Activated CD4-positive, alpha-beta T cell treated with anti-CD3 and anti-CD28 coated beads for 48 hours (primary cell): Measurements from ENCODE around the gene FCHO1.
"Not testable (repeated sequence)": the region's sequence is repeated elsewhere in the genome, so short reads cannot be mapped to it uniquely, and the experiment has no call there.

ENCODE experiments used
- DNase-seq: peaks from one replicate; pipeline ENCODE4 v3.0.0-alpha.2; 2020

Gene FCHO1

DNA sequence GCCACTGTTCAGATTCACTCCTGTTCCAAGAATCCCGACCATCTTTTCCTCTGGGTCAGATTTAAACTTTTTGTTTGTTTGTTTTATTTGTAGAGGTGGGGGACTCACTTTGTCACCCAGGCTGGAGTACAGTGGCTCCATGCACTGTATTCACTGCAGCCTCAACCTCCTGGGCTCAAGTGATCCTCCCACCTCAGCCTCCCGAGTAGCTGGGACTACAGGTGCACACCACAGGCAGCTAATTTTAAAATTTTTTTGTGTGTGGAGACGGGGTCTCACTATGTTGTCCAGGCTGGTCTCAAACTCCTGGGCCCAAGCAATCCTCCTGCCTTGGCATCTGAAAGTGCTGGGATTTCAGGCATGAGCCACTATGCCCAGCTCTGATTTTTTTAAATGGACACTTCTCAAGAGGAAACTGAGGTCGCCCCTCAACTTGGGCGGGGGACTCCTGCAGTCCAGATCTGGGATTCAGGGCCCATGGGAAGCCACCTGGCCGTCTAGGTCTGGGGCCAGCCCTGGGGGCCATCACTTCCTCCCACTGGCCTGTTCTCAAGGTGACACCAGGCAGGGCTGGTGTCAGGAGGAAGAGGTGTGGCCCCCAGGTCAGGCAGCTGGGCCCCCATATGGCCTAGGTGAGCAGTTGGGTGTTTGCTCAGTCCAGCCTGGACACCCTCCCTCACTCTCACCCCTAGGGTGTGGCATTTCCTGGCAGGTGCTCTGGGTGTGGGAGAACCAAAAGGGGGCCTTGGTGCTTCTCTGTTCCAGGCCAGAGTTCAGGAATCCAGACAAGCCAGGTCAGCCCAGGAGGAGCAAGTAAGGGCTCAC lies 44.9 kb downstream of the FCHO1 start:
- no peak for DNase-seq

GRCh38 chr19:17796838-17797423 lies 45.7 kb downstream of the FCHO1 start:
- DNase-seq = no peak

GRCh38 chr19:17797424-17798201 lies 46.3 kb downstream of the FCHO1 start:
- peak; percentile 85 for DNase-seq

DNA sequence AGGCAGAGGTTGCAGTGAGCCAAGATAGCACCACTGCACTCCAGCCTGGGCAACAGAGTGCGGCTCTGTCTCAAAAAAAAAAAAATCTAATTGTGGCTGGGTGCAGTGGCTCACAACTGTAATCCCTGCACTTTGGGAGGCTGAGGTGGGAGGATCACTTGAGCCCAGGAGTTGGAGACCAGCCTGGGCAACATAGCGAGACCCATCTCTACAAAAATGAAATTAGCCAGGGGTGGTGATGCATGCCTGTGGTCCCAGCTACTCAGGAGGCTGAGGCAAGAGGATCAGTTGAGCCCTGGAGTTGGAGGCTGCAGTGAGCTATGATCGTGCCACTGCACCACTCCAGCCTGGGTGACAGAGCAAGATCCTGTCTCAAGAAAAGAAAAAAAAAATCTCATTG lies 47.3 kb downstream of the FCHO1 start:
- not testable (repeated sequence) for DNase-seq

- DNase-seq = no peak
Observed at GRCh38 chr19:17802137-17802858, 51.0 kb downstream of the FCHO1 start.

- no peak for DNase-seq
Observed at GRCh38 chr19:17803264-17803896, 52.1 kb downstream of the FCHO1 start.

DNA sequence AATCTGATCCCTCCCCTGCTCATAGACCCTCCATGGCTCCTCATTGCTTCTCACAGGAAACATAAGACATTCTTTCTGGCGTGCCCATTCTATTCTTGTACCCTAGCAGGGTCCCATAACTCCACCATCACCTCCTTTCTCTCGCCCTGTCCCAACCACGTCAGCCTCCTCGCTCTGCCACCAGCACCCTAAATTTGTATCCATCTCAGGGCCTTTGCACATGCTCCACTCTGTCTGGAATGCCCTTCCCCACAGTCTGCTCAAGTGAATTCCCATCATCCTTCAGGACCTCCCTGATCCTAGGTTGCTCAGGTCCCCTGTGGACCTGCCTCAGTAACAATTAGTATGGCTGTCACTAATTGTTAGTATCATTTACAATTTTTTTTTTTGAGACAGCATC lies 54.1 kb downstream of the FCHO1 start:
- no peak for DNase-seq

- peak; percentile 51 for DNase-seq
Observed at GRCh38 chr19:17806945-17807344, 55.7 kb downstream of the FCHO1 start.

DNA sequence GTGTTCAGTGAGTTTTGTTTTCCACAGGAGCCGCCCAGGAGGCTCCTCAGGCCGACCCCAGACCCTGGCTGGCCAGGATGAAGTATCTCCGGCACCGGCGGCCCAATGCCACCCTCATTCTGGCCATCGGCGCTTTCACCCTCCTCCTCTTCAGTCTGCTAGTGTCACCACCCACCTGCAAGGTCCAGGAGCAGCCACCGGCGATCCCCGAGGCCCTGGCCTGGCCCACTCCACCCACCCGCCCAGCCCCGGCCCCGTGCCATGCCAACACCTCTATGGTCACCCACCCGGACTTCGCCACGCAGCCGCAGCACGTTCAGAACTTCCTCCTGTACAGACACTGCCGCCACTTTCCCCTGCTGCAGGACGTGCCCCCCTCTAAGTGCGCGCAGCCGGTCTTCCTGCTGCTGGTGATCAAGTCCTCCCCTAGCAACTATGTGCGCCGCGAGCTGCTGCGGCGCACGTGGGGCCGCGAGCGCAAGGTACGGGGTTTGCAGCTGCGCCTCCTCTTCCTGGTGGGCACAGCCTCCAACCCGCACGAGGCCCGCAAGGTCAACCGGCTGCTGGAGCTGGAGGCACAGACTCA lies 56.5 kb downstream of the FCHO1 start:
- DNase-seq = no peak

GRCh38 chr19:17811103-17811502 lies 59.8 kb downstream of the FCHO1 start:
- DNase-seq = no peak

- DNase-seq = no peak
Observed at GRCh38 chr19:17811681-17812080, 60.4 kb downstream of the FCHO1 start.

DNA sequence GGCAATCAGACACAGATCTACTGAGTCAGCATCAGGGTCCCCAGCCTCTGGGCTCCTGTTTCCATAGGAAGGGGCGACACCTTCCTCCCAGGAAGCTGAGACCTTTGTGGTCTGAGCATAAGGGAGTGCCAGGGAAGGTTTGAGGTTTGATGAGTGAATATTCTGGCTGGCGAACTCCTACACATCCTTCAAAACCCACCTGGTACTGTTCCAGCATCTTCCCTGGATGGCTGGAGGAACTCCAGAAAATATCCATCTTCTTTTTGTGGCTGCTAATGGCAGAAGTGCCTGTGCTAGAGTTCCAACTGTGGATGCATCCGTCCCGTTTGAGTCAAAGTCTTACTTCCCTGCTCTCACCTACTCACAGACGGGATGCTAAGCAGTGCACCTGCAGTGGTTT lies 60.8 kb downstream of the FCHO1 start:
- DNase-seq = no peak

GRCh38 chr19:17817668-17818363 lies 66.5 kb downstream of the FCHO1 start:
- no peak for DNase-seq

DNA sequence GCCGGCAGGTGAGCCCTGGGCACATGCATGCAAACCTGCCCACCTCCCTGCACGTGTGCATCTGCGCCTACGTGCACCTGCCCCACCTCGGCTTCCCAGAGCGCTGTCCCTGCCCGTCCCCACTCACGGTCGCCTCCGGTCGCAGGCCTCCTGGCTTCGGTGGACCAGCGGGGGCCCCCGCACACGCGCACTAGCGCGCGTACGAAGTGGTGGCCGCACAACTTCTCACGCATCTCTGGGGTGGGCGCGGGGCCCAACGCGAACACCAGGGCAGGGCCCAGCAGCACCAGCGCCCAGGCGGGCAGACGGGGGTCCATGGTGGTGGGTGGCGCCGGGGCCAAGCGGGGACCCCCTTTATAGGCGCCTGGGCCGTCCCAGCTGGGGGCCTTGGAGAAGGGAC lies 69.9 kb downstream of the FCHO1 start, which contains the start of gene INSL3:
Gene INSL3, minus strand, starts transcription at position 330 of the 400 bp plus-strand sequence. Its CDS starts 13 bp downstream, at position 317.
- no peak for DNase-seq

- no peak for DNase-seq
Observed at GRCh38 chr19:17824339-17824738, 73.1 kb downstream of the FCHO1 start.

DNA sequence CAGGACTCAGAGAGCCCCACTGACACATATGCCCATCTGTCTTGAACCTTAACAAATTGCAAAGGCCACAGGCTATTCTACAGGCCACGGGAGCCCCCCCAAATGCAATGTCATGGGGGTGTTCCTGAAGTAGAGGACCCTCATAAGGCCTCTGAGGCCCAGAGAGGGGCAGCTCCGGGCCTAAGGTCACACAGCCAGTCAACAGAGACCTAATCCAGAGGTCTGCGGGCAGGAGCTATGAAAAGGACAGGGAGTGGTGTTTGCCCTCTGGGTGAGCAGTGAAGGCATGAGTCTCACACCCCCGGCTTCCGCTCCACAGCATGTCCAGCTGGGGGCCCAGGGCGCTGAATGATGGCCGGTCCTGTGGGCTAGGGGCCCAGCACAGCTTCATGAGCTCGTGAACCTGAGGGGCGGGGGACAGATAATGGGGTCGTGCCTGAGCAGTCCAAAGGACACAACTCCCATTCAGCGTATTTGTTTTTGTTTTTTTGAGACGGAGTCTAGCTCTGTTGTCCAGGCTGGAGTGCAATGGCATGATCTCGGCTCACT lies 75.3 kb downstream of the FCHO1 start:
- DNase-seq = no peak

DNA sequence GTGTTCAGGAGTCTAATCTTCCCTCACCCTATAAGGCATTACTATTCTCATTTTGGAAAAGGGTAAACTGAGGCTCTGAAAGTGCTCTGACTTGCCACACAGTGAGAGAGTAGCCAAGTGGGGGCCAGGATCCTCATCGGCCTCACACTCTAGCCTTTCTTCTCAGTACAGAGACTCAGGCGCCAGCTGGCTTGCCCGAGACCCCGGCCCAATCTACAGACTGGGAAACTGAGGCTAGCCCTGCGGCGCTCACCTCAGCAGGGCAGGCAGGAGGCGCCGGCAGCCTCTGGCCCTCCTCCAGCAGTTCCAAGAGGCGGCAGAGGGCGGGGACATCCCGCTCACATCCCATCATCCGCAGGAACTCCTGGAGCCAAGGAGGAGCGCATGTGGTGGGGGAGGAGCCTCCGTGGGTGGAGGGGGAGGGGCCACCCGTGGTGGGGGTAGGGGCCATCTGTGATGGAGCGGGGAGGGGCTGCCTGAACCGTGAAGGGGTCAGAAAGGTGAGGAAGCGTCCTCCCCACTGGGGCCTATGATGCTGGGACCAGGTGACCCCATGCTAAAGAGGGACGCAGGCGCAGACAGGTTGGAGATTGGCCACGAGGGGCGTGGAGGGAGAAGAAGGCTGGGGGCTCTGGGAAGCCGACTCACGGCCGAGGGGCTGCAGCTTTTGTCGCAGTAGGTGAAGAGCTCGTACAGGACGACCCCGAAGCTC lies 78.7 kb downstream of the FCHO1 start:
- DNase-seq = no peak

- peak; percentile 84 for DNase-seq
Observed at GRCh38 chr19:17830567-17831418, 79.5 kb downstream of the FCHO1 start.

DNA sequence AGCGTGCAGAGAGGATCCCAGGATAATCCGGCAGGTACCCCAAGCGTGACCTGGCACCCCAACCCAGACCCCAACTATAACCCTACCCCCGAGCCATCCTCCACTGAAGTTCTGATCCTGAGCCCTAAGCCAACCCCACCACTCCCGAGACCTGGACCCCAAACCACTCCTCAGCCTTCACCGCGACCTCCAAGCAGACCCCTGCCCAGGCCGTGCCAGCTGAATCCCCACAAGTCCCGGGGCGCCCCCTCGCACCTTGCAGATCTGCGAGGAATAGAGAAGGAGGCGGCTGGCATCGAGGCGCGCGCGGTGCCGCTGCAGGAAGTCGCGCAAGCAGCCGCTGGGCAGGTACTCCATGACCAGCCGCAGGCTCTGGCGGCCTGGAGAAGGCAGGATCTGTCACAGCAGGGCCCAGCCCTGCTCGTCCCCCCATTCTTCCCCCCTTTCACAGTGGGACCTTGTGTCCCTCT lies 80.2 kb downstream of the FCHO1 start:
- no peak for DNase-seq
